ENCODE data around the gene RASGRP2. TPM values are rescaled to one million over a fixed set of nuclear protein-coding genes. Genes with fewer than 3 reads are reported as not detected.
A peak's percentile ranks its signal among the peaks of the same experiment; 100 is the strongest.

RASGRP2 gene
- total RNA-seq, 1 experiment from 2014 or later: 4.0 TPM

GRCh38 chr11:64714666-64715065 lies 29.3 kb downstream of the RASGRP2 start:
- Histone ChIP-seq H3K4me3 (ENCODE audit: low read depth, low read length) (no peak overlapping the region), H3K9me3 (no peaks in the 10 kb centered on the region), H3K4me1 (no peaks in the 10 kb centered on the region), H3K27me3 (replicated peaks; ENCODE audit: control insufficient read depth, insufficient read depth, low read length) (peaks cover 9% of the 10 kb centered on the region), H3K36me3 (ENCODE audit: control insufficient read depth, insufficient read depth, low read length) (no peaks in the 10 kb centered on the region)
- H3K9me3 Mint-ChIP-seq (ENCODE audit: unreplicated experiment): no peaks in the 10 kb centered on the region
- no TSS peak for BruUV-seq (replicated peaks)
- no peaks in the 10 kb centered on the region for H3K4me1 Mint-ChIP-seq (ENCODE audit: low read depth, unreplicated experiment)
- ChIA-PET POLR2A (interaction anchor here (0.5 kb wide), 1 partner anchor 547 kb away, joined by 3 read pairs; the partner anchor contains the start of gene POLA2), CTCF (no interaction called here)
- H3K27ac Mint-ChIP-seq (ENCODE audit: unreplicated experiment): no peak overlapping the region
- peak overlapping the region; percentile 58 for H3K4me3 Mint-ChIP-seq (ENCODE audit: unreplicated experiment)
- no peak for DNase-seq
- peaks cover 21% of the 10 kb centered on the region for H3K27me3 Mint-ChIP-seq (ENCODE audit: insufficient read depth, unreplicated experiment)
- TF ChIP-seq CTCF (IDR thresholded peaks at IDR 0.05; ENCODE audit: insufficient read depth in 1 of 2, low read depth in 1 of 2, low read length in 1 of 2, severe bottlenecking in 1 of 2, unreplicated experiment in 1 of 2): no peak
- intact Hi-C loops (cut with micrococcal nuclease; ENCODE audit: unreplicated experiment): no loop called here
- H3K36me3 Mint-ChIP-seq (ENCODE audit: insufficient read depth, unreplicated experiment): no peaks in the 10 kb centered on the region

GRCh38 chr11:64713781-64714363 lies 30.1 kb downstream of the RASGRP2 start:
- Histone ChIP-seq H3K4me3 (ENCODE audit: low read depth, low read length) (peak overlapping the region; percentile 28), H3K27me3 (replicated peaks; ENCODE audit: control insufficient read depth, insufficient read depth, low read length) (peaks cover 9% of the 10 kb centered on the region), H3K4me1 (no peaks in the 10 kb centered on the region), H3K9me3 (no peaks in the 10 kb centered on the region), H3K36me3 (ENCODE audit: control insufficient read depth, insufficient read depth, low read length) (no peaks in the 10 kb centered on the region)
- Mint-ChIP-seq H3K4me1 (ENCODE audit: low read depth, unreplicated experiment) (no peaks in the 10 kb centered on the region), H3K9me3 (ENCODE audit: unreplicated experiment) (no peaks in the 10 kb centered on the region), H3K27me3 (ENCODE audit: insufficient read depth, unreplicated experiment) (peaks cover 23% of the 10 kb centered on the region), H3K4me3 (ENCODE audit: unreplicated experiment) (peak overlapping the region; percentile 58), H3K36me3 (ENCODE audit: insufficient read depth, unreplicated experiment) (no peaks in the 10 kb centered on the region), H3K27ac (ENCODE audit: unreplicated experiment) (no peak overlapping the region)
- TF ChIP-seq CTCF (IDR thresholded peaks at IDR 0.05; ENCODE audit: insufficient read depth in 1 of 2, low read depth in 1 of 2, low read length in 1 of 2, severe bottlenecking in 1 of 2, unreplicated experiment in 1 of 2): no peak
- intact Hi-C loops (cut with micrococcal nuclease; ENCODE audit: unreplicated experiment): no loop called here
- ChIA-PET CTCF (interaction anchor here (0.9 to 1.1 kb wide), 2 partner anchors 9 kb away, joined by 3 to 4 read pairs; partner anchors contain the start of gene NRXN2), POLR2A (no interaction called here)
- peak in 1 of 2 experiments; percentile 33 for DNase-seq
- BruUV-seq (replicated peaks): no TSS peak

GRCh38 chr11:64713016-64713707 lies 30.8 kb downstream of the RASGRP2 start:
- CTCF ChIA-PET: interaction anchor here (0.7 to 1.1 kb wide), 3 partner anchors 8 to 24 kb away, joined by 3 to 4 read pairs (median 3); partner anchors contain the start of gene NRXN2

More at GRCh38 chr11:64713016-64713707, 30.8 kb downstream of the RASGRP2 start:
- Histone ChIP-seq H3K4me1 (no peaks in the 10 kb centered on the region), H3K36me3 (ENCODE audit: control insufficient read depth, insufficient read depth, low read length) (no peaks in the 10 kb centered on the region), H3K4me3 (ENCODE audit: low read depth, low read length) (peak overlapping the region; percentile 28), H3K9me3 (no peaks in the 10 kb centered on the region), H3K27me3 (replicated peaks; ENCODE audit: control insufficient read depth, insufficient read depth, low read length) (peaks cover 9% of the 10 kb centered on the region)
- Mint-ChIP-seq H3K27me3 (ENCODE audit: insufficient read depth, unreplicated experiment) (peaks cover 20% of the 10 kb centered on the region), H3K9me3 (ENCODE audit: unreplicated experiment) (no peaks in the 10 kb centered on the region), H3K27ac (ENCODE audit: unreplicated experiment) (no peak overlapping the region), H3K4me1 (ENCODE audit: low read depth, unreplicated experiment) (no peaks in the 10 kb centered on the region), H3K36me3 (ENCODE audit: insufficient read depth, unreplicated experiment) (no peaks in the 10 kb centered on the region), H3K4me3 (ENCODE audit: unreplicated experiment) (no peak overlapping the region)
- TF ChIP-seq CTCF (IDR thresholded peaks at IDR 0.05; ENCODE audit: insufficient read depth in 1 of 2, low read depth in 1 of 2, low read length in 1 of 2, severe bottlenecking in 1 of 2, unreplicated experiment in 1 of 2): no peak
- intact Hi-C loops (cut with micrococcal nuclease; ENCODE audit: unreplicated experiment): no loop called here
- POLR2A ChIA-PET: interaction anchor here (0.7 kb wide), 1 partner anchor 65 kb away, joined by 3 read pairs; the partner anchor contains the start of gene SF1
- peak; percentile 59 to 79 for DNase-seq
- no TSS peak for BruUV-seq (replicated peaks)
